Measurements from ENCODE around the gene EARS2.
A peak's percentile ranks its signal among the peaks of the same experiment; 100 is the strongest.
"Not testable (repeated sequence)": the region's sequence is repeated elsewhere in the genome, so short reads cannot be mapped to it uniquely, and the experiment has no call there.

The EARS2 gene

DNA sequence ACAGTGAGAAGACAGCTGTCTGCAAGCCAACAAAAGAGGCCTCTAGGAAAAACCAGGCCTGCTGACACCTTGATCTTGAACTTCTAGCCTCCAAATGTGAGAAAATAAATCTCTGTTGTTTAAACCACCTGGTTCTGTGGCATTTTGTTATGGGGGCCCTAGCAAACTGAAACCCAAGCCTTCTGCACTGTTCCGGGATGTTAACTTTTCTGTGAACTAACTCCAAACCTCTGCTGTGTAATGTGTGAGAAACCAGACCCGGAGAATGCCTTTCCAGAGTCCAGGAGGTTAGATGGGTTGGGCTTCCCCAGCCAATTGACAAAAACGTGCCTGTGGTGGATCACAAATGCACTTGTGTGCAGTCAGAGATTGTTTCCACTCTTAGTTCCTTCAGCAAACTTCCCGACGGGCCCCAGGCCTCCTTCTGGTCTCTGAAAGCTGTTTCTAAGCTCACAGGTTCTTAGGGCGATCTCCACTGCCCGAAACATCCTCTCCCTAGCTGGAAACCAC, 33.2 kb downstream of the EARS2 start:
- DNase-seq: no peak

DNA sequence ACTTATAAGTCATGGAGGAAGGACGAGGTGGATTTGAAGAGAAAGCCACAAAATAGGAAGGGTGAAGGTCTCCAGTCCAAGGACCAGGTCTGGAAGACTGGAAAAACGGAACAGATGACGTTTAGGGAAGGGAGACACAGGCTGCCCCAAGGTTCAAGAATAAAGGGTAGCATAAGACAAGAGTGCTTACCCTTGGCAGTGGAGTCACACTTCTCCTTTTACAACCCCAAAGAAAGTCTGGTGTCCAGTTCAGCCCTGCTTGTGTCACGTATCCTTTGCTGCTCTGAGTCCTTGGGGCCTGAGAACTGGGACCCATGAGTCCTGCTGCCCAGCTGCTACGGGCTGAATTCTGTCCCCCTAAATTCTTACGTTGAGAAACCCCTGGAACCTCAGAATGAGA, 33.8 kb downstream of the EARS2 start:
- DNase-seq: no peak

GRCh38 chr16:23521965-23522364, 35.2 kb downstream of the EARS2 start:
- no peak for DNase-seq

GRCh38 chr16:23521037-23521743, 36.0 kb downstream of the EARS2 start:
- no peak for DNase-seq

DNA sequence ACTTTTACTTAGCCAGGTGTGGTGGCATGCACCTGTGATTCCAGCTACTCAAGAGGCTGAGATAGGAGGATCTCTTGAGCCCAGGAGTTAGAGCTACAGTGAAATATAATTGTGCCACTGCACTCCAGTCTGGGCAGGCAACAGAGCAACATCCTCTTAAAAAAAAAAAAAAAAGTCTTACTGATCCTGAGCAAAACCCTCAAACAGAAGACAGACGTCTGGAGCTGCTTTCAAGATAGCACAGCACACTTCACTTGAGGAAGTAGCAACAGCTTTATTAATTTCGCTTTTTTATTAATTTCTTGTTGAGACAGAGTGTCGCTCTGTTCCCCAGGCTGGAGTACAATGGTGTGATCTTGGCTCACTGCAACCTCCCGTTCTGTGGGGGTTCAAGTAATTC, 36.6 kb downstream of the EARS2 start:
- no peak for DNase-seq

GRCh38 chr16:23519282-23519681, 37.9 kb downstream of the EARS2 start:
- DNase-seq: no peak

- no peak for DNase-seq
Observed at GRCh38 chr16:23518435-23518891, 38.7 kb downstream of the EARS2 start.

- DNase-seq: no peak
Observed at GRCh38 chr16:23516366-23517137, 40.6 kb downstream of the EARS2 start.

- DNase-seq: no peak
Observed at GRCh38 chr16:23515881-23516280, 41.3 kb downstream of the EARS2 start.

DNA sequence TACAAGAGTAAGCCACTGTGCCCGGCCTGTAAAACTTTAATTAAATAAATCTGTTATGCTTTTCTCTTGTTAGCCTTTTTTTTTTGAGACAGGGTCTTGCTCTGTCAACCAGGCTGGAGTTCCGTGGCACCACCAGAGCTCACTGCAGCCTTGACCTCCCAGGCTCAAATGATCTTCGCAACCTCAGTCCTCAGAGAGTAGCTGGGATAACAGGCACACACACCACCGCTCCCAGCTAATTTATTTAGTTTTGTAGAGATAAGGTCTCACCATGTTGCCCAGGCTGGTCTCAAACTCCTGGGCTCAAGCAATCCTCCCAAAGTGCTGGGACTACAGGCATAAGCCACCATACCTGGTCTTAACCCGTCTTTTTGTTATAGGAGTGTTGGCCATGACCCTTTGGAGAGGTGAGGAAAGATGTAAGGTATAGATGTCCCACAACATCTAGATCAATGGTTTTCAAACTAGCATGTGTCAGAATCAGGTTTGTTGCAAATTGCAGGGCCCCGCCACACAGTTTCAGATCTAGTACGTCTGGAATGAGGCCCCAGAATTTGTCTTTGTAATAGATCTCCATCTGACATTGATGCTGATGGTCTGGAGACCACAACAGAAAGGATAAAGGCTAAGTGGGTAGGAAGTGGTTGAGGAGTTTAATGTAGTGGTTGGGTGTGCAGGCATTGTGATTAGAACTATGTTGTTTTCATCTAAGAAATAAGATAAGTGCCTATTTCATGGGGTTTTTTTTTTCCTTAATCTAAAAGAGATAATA, 42.6 kb downstream of the EARS2 start:
- no peak for DNase-seq

- DNase-seq: no peak
Observed at GRCh38 chr16:23512168-23512695, 44.9 kb downstream of the EARS2 start.

DNA sequence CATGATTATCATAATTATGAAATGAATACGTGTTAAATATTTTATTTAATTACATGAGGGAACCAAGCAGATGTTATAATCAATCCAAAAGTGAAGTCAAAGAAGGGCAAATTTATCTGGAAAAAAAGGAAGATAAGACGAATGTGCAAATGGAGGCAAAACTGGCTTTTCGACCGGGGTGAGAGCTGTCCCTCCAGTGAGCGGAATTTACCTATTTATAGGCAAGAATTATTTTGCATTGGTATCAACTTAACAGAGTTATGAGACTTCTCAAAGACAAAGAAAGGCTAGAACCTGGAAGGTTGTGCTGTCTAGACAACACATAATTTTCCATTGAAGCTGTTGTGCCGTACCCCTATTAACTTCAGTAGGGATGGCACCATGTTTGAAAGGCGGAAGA, 45.4 kb downstream of the EARS2 start:
- no peak for DNase-seq

GRCh38 chr16:23510915-23511270, 46.3 kb downstream of the EARS2 start:
- not testable (repeated sequence) for DNase-seq

DNA sequence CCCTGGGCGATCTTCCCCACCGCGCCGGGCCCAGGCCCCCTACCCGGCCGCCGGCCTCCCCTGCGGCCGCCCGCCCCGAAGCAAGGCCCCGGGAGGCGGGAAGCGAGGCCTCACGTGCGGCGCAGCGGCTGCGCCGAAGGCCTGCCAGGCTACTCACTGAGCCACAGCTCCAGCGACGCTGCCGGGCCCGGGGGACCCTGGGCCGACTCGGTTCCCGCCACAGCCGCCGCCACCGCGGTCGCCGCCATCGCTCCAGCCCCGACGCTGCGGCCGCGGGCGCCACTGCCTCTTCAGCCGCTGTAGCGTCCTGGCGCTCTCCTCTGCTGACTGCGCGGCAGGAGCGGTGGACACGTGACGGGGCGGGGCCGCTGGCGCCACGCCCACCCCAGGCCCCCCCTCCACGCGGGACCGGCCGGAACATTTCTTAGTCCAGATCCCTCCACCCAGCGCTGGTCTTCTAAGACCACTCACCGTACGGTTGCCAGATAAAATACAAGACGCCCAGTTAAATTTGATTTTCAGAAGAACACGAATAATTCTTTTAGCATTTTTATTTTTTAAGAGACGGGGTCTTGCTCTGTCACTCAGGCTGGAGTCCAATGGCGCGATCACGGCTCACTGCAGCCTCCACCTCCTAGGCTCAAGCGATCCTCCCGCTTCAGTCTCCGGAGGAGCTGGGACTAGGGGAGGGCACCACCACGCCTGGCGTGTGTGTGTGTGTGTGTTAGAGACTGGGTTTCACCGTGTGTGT, 46.8 kb downstream of the EARS2 start, which contains the start of gene GGA2:
Gene GGA2 (minus strand): TSS at position 331 of the 751 bp plus-strand sequence. CDS start 83 bp downstream, at position 248.
- DNase-seq: peak; percentile 91

GRCh38 chr16:23509782-23510163, 47.4 kb downstream of the EARS2 start:
- peak; percentile 65 for DNase-seq

DNA sequence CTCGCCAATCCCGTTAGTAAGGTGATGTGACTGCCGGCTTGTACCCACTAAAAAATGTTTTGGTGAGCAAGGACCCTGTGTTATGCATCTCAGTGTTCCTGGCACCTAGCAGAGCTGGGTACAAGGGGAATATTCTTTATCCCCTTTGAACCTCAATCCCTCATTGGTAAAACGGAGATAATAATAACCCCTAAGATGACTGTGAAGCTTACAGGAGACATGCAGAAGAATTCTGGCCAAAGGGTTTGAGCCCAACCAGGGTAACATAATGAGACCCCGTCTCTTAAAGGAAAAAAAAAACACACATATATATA, 47.8 kb downstream of the EARS2 start:
- no peak for DNase-seq

GRCh38 chr16:23508589-23509440, 48.3 kb downstream of the EARS2 start:
- peak; percentile 74 for DNase-seq

DNA sequence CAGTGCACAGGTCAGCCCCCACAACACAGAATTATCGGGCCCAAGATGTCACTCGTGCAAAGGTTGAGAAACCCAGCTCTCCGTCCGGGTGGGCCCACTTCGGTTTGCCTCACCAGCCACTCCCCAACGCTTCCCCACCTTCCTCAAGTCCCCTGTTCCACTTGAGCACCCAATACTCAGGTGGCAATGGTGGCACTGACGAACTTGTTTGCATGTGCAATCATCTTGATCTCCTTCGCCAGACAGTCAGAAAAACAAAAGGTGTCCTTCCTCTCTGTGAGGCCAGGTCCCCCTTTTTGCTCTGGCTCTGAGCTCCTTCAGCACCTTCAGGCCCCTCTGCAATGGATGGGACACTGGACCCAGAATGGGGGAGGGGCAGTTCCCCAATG, 50.5 kb downstream of the EARS2 start:
- DNase-seq: no peak

GRCh38 chr16:23505671-23506605, 51.2 kb downstream of the EARS2 start:
- DNase-seq: no peak

DNA sequence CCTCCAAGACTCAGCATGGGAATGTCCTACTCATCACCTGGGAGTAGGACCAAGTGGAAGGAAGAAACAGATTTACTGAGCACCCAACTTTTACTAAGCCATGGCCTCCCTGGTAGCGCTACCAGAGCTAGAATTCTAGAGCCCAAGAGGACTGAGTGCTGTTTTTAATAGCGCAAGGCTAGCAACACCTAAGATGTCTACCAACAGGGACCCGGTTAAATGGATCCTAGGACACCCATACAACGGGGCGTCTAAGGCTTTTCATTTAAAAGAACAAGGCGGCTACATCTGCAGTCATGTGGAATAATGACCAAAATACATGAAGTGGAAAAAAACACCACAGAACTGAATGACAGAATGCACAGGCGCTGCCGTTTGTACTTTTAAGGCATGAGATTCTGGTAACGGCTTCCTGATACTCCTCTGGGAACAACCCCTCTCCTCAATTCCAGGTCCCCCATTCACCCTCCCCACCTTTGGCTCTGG, 51.9 kb downstream of the EARS2 start:
- DNase-seq: no peak

All from islet precursor cell (in vitro differentiated cells).